Measurements from ENCODE around the gene ARHGAP36.

ARHGAP36 gene

GRCh38 chrX:131058136-131058868 lies at the start of gene ARHGAP36:
TSS of gene ARHGAP36 (plus strand) at chrX:131058346. CDS start at chrX:131081666, 23,320 bp downstream.
- DNase-seq: no peak

- DNase-seq: no peak
Observed at GRCh38 chrX:131010186-131010585, 48.0 kb upstream of the ARHGAP36 start.

- DNase-seq: no peak
Observed at GRCh38 chrX:131025336-131025735, 32.8 kb upstream of the ARHGAP36 start.

GRCh38 chrX:131032354-131033230 lies 25.6 kb upstream of the ARHGAP36 start:
- DNase-seq: no peak

GRCh38 chrX:131034063-131034462 lies 24.1 kb upstream of the ARHGAP36 start:
- DNase-seq: no peak

GRCh38 chrX:131040781-131041180 lies 17.4 kb upstream of the ARHGAP36 start:
- no peak for DNase-seq

GRCh38 chrX:131041667-131042066 lies 16.5 kb upstream of the ARHGAP36 start:
- DNase-seq: no peak

GRCh38 chrX:131045726-131046125 lies 12.4 kb upstream of the ARHGAP36 start:
- DNase-seq: no peak

GRCh38 chrX:131046596-131046995 lies 11.6 kb upstream of the ARHGAP36 start:
- DNase-seq: no peak

- DNase-seq: no peak
Observed at GRCh38 chrX:131047180-131047579, 11.0 kb upstream of the ARHGAP36 start.

GRCh38 chrX:131053076-131053475 lies 5.1 kb upstream of the ARHGAP36 start:
- DNase-seq: no peak

GRCh38 chrX:131054906-131055305 lies 3.2 kb upstream of the ARHGAP36 start:
- DNase-seq: no peak

- no peak for DNase-seq
Observed at GRCh38 chrX:131057706-131058105, 440 bp upstream of the ARHGAP36 start.

GRCh38 chrX:131059246-131059645 lies 1.1 kb downstream of the ARHGAP36 start:
- no peak for DNase-seq

- no peak for DNase-seq
Observed at GRCh38 chrX:131060147-131060546, 2.0 kb downstream of the ARHGAP36 start.

GRCh38 chrX:131061306-131061705 lies 3.2 kb downstream of the ARHGAP36 start:
- no peak for DNase-seq

GRCh38 chrX:131063613-131064012 lies 5.5 kb downstream of the ARHGAP36 start:
- no peak for DNase-seq

GRCh38 chrX:131066237-131066636 lies 8.1 kb downstream of the ARHGAP36 start:
- DNase-seq: no peak

GRCh38 chrX:131067216-131067615 lies 9.1 kb downstream of the ARHGAP36 start:
- no peak for DNase-seq

- DNase-seq: no peak
Observed at GRCh38 chrX:131067846-131068745, 9.9 kb downstream of the ARHGAP36 start.

GRCh38 chrX:131068945-131069719 lies 11.0 kb downstream of the ARHGAP36 start:
- no peak for DNase-seq

All from bone marrow (tissue), 2 donors.